ENCODE measurements around the gene MR1. TPM values are rescaled to one million over a fixed set of nuclear protein-coding genes. Genes with fewer than 3 reads are reported as not detected.
A peak's percentile ranks its signal among the peaks of the same experiment; 100 is the strongest.

MR1 gene
- total RNA-seq, 2 experiments from 2014 or later = 16.2 to 18.1 TPM

DNA sequence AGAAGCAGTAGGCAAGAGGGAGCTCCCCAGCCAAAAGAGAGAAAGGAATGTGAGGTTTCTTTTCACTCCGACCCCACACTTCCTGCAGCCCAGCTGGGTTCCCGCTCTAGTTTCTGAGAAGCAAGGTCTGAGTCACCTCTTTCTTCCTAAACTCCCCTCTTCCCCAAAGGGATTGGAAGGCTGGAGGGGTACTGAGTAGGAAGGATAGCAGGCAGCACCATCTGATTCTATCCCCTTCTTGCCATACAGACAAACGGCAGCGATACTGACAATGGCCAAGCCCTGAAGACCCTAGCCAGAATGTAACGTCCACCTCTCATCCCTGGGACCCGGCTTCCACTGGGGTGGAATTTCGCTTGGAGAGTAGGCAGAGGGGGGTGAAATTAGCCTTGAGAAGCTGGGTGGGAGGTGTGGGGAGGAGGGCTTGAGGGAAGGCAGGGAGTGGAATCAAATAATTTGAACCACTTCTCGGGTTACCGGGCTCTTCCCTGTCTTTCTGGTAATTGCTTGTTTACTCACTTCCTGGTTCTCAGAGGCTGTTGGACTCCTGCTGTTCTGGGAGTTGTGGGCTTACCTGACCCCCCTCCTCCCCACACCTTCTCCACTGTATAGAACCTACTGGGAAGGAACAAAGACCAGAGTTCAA is 67.9 kb downstream of the MR1 start:
- H3K27ac ChIP-seq (ENCODE audit: low read depth in 1 of 2, low read length in 2 of 2) = no peak overlapping the region
- Mint-ChIP-seq H3K27me3 (no peaks in the 10 kb centered on the region), H3K36me3 (ENCODE audit: low read depth) (no peaks in the 10 kb centered on the region), H3K4me3 (no peak overlapping the region), H3K4me1 (ENCODE audit: low read depth) (peaks cover 58% of the 10 kb centered on the region), H3K27ac (no peak overlapping the region), H3K9me3 (no peaks in the 10 kb centered on the region)
- no peak overlapping the region for H3K4me3 ChIP-seq (ENCODE audit: low read length)
- no peaks in the 10 kb centered on the region for H3K27me3 ChIP-seq (ENCODE audit: control insufficient read depth in 1 of 2, insufficient read depth in 2 of 2, low read length in 2 of 2)
- no peak for ATAC-seq (ENCODE audit: poor library complexity)
- no peaks in the 10 kb centered on the region for H3K9me3 ChIP-seq (ENCODE audit: control insufficient read depth in 1 of 2, insufficient read depth in 1 of 2, low read length in 2 of 2)
- H3K36me3 ChIP-seq (ENCODE audit: insufficient read depth, low read length) = no peaks in the 10 kb centered on the region
- TF ChIP-seq, protein P1, sequence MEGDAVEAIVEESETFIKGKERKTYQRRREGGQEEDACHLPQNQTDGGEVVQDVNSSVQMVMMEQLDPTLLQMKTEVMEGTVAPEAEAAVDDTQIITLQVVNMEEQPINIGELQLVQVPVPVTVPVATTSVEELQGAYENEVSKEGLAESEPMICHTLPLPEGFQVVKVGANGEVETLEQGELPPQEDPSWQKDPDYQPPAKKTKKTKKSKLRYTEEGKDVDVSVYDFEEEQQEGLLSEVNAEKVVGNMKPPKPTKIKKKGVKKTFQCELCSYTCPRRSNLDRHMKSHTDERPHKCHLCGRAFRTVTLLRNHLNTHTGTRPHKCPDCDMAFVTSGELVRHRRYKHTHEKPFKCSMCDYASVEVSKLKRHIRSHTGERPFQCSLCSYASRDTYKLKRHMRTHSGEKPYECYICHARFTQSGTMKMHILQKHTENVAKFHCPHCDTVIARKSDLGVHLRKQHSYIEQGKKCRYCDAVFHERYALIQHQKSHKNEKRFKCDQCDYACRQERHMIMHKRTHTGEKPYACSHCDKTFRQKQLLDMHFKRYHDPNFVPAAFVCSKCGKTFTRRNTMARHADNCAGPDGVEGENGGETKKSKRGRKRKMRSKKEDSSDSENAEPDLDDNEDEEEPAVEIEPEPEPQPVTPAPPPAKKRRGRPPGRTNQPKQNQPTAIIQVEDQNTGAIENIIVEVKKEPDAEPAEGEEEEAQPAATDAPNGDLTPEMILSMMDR (IDR thresholded peaks at IDR 0.05) = no peak
- ChIA-PET POLR2A (interaction anchor here (11.2 kb wide), 1 partner anchor 12 kb away, joined by 231 read pairs; the partner anchor contains the start of gene IER5), CTCF (no interaction called here)
- no peak for DNase-seq
- peaks cover 60% of the 10 kb centered on the region for H3K4me1 ChIP-seq (ENCODE audit: insufficient read depth, low read length)
- intact Hi-C loops (cut with DNase I, micrococcal nuclease) = loop anchor here in 1 of 2 experiments (10.0 kb wide), 2 partner anchors 933 to 947 kb away; partner anchors contain the start of gene QSOX1

DNA sequence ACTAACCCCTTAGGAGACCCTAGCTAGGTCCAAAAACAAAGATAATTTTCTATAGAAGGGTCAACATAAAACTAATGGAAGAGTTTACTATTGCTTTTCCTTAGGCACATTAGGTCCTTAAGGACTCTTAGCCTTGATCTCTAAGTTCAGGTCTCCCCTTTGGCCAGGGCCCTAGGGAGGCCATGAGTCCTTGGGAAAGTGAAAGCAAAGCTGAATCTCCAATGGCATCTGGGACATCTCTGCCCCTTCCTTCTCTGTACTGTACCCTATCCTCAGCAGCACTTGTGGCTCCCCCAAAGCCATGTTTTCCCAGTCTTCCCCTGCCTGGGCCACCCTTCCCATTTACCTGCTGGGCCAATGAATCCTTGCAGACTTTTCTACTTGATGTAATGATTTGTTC is 69.1 kb downstream of the MR1 start:
- no peaks in the 10 kb centered on the region for H3K9me3 Mint-ChIP-seq
- peak overlapping the region; percentile 72 for H3K27ac Mint-ChIP-seq
- H3K4me3 Mint-ChIP-seq = peak overlapping the region; percentile 88

DNA sequence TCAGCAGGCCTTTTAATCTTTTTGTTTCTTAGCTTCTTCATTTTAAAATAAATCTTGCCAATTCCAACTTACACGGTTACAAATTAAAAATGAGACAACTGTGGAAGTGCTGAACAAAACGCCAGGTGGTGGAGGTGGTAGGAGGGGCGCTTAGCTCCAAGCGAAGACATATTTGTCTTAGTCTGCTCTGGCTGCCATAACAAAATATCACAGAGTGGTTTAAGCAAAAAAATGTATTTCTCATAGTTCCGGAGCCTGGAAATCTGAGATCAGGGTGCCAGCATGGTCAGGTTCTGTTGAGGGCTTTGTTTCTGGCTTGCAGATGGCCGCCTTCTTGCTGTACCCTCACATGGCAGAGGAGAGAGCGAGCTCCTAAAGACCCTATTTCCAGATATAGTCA is 69.6 kb downstream of the MR1 start:
- Histone ChIP-seq H3K4me3 (ENCODE audit: low read length) (no peak overlapping the region), H3K4me1 (ENCODE audit: insufficient read depth, low read length) (peaks cover 59% of the 10 kb centered on the region), H3K36me3 (ENCODE audit: insufficient read depth, low read length) (no peaks in the 10 kb centered on the region), H3K9me3 (ENCODE audit: control insufficient read depth in 1 of 2, insufficient read depth in 1 of 2, low read length in 2 of 2) (no peaks in the 10 kb centered on the region), H3K27ac (ENCODE audit: low read depth in 1 of 2, low read length in 2 of 2) (no peak overlapping the region), H3K27me3 (ENCODE audit: control insufficient read depth in 1 of 2, insufficient read depth in 2 of 2, low read length in 2 of 2) (no peaks in the 10 kb centered on the region)
- H3K4me1 Mint-ChIP-seq (ENCODE audit: low read depth) = peaks cover 67% of the 10 kb centered on the region
- ATAC-seq (ENCODE audit: poor library complexity) (no peak), DNase-seq (no peak)
- H3K27ac Mint-ChIP-seq = peak overlapping the region; percentile 72
- ChIA-PET CTCF (interaction anchor here (1.2 to 5.4 kb wide), 3 partner anchors 12 to 39 kb away, joined by 3 to 31 read pairs (median 19); no protein-coding TSS in a partner anchor), POLR2A (interaction anchor here (1.0 to 11.2 kb wide), 4 partner anchors 13 to 82 kb away, joined by 3 to 231 read pairs (median 4); partner anchors contain the start of gene IER5)
- intact Hi-C loops (cut with DNase I, micrococcal nuclease) = loop anchor here in 1 of 2 experiments (10.0 kb wide), 2 partner anchors 931 to 949 kb away; partner anchors contain the start of gene QSOX1
- no peaks in the 10 kb centered on the region for H3K36me3 Mint-ChIP-seq (ENCODE audit: low read depth)
- TF ChIP-seq, protein P1 (IDR thresholded peaks at IDR 0.05) = no peak
- H3K9me3 Mint-ChIP-seq = no peaks in the 10 kb centered on the region
- peak overlapping the region; percentile 88 for H3K4me3 Mint-ChIP-seq
- H3K27me3 Mint-ChIP-seq = no peaks in the 10 kb centered on the region

More for the DNA sequence above, 69.1 kb downstream of the MR1 start:
- no peaks in the 10 kb centered on the region for H3K27me3 Mint-ChIP-seq
- H3K36me3 ChIP-seq (ENCODE audit: insufficient read depth, low read length) = no peaks in the 10 kb centered on the region
- intact Hi-C loops (cut with DNase I, micrococcal nuclease) = loop anchor here in 1 of 2 experiments (10.0 kb wide), 2 partner anchors 932 to 948 kb away; partner anchors contain the start of gene QSOX1
- H3K27ac ChIP-seq (ENCODE audit: low read depth in 1 of 2, low read length in 2 of 2) = no peak overlapping the region
- peaks cover 59% of the 10 kb centered on the region for H3K4me1 ChIP-seq (ENCODE audit: insufficient read depth, low read length)
- CTCF ChIA-PET = interaction anchor here (4.0 to 5.4 kb wide), 2 partner anchors 11 to 19 kb away, joined by 19 to 31 read pairs; no protein-coding TSS in a partner anchor
- no peak for ATAC-seq (ENCODE audit: poor library complexity)
- DNase-seq = no peak
- H3K4me1 Mint-ChIP-seq (ENCODE audit: low read depth) = peaks cover 68% of the 10 kb centered on the region
- H3K4me3 ChIP-seq (ENCODE audit: low read length) = no peak overlapping the region
- TF ChIP-seq, protein P1 (IDR thresholded peaks at IDR 0.05) = no peak
- POLR2A ChIA-PET = interaction anchor here (1.0 to 11.2 kb wide), 3 partner anchors 13 to 81 kb away, joined by 3 to 231 read pairs (median 5); partner anchors contain the start of gene IER5
- no peaks in the 10 kb centered on the region for H3K36me3 Mint-ChIP-seq (ENCODE audit: low read depth)
- no peaks in the 10 kb centered on the region for H3K27me3 ChIP-seq (ENCODE audit: control insufficient read depth in 1 of 2, insufficient read depth in 2 of 2, low read length in 2 of 2)
- no peaks in the 10 kb centered on the region for H3K9me3 ChIP-seq (ENCODE audit: control insufficient read depth in 1 of 2, insufficient read depth in 1 of 2, low read length in 2 of 2)
